T-helper 1 cell treated with Interleukin-12 subunit alpha and Interleukin-12 subunit beta and Interleukin-4 antibody, amounts not matched to agents 30 μg/mL and 1 μg/mL, for 36 hours (primary cell): ENCODE results near the gene PSME2.
"Not testable (repeated sequence)": the region's sequence is repeated elsewhere in the genome, so short reads cannot be mapped to it uniquely, and the experiment has no call there.

Source experiments
- H3K27ac Mint-ChIP-seq: one replicate; pipeline ENCODE4 v1.8.0; 2021; ENCODE audit warnings: mild to moderate bottlenecking, mixed read lengths
- H3K27me3 Mint-ChIP-seq: one replicate; pipeline ENCODE4 v1.8.0; 2021; ENCODE audit warnings: low read depth, mixed read lengths
- H3K36me3 Mint-ChIP-seq: one replicate; pipeline ENCODE4 v1.8.0; 2021; ENCODE audit warnings: low read depth, mixed read lengths
- H3K4me1 Mint-ChIP-seq: one replicate; pipeline ENCODE4 v1.8.0; 2021; ENCODE audit warnings: low read depth, mixed read lengths
- H3K4me3 Mint-ChIP-seq: one replicate; pipeline ENCODE4 v1.8.0; 2021; ENCODE audit warnings: mild to moderate bottlenecking, moderate library complexity, mixed read lengths
- H3K9me3 Mint-ChIP-seq: one replicate; pipeline ENCODE4 v1.8.0; 2021; ENCODE audit warnings: mixed read lengths

PSME2 gene

DNA sequence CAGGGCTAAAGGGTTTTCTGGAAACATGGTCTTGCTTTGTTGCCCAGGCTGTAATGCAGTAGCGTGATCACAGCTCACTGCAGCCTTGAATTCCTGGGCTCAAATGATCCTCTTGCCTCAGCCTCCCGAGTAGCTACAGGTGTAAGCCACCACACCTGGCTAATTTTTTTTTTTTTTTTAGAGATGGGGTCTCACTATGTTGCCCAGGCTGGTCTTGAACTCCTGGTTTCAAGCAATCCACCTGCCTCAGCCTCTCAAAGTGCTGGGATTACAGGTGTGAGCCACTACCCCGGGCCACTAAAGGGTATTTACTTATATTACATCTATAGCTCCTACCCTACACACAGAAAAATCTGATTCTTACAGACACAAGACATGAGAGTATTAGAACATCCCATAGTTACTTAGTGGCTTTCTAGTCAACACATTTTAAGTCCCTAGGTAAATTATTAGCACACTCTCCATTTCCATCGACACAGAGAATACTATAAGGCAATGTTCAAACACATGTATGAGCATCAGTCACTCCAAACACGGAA, 38.0 kb downstream of the PSME2 start:
- Mint-ChIP-seq H3K4me3 (peak overlapping the region; percentile 25), H3K9me3 (peaks cover 3% of the 10 kb centered on the region), H3K27ac (peak overlapping the region; percentile 96), H3K4me1 (peaks cover 29% of the 10 kb centered on the region), H3K36me3 (peaks cover 19% of the 10 kb centered on the region), H3K27me3 (no peaks in the 10 kb centered on the region)

DNA sequence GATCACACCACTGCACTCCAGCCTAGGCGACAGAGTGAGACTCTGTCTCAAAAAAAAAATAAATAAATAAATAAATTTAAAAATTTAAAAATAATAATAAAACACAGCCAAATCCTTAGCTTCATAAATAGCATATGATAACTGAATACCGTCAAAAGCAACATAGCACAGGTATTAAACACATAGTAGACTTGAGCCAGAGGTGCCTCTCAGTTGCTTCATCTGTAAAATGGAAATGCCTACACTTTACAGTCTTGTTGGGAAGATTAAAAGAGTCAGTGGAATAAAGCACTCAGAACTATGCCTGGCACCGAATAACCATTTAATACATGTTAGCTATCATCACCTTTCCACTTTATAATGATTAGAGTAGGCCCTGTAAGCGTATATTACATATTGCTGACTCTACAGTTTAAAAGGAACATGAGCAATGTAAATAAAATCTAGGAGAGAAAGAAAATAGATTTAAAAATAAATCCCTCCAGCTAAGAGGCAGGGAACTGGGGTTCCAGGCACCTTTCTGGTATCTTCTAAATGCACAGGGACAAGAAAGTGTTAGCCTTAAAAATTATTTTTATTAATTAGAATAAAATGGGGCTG, 39.6 kb downstream of the PSME2 start:
- H3K27ac Mint-ChIP-seq = no peak overlapping the region
- peaks cover 31% of the 10 kb centered on the region for H3K36me3 Mint-ChIP-seq
- H3K4me1 Mint-ChIP-seq = peaks cover 27% of the 10 kb centered on the region
- H3K4me3 Mint-ChIP-seq = no peak overlapping the region
- no peaks in the 10 kb centered on the region for H3K27me3 Mint-ChIP-seq
- H3K9me3 Mint-ChIP-seq = peaks cover 3% of the 10 kb centered on the region

DNA sequence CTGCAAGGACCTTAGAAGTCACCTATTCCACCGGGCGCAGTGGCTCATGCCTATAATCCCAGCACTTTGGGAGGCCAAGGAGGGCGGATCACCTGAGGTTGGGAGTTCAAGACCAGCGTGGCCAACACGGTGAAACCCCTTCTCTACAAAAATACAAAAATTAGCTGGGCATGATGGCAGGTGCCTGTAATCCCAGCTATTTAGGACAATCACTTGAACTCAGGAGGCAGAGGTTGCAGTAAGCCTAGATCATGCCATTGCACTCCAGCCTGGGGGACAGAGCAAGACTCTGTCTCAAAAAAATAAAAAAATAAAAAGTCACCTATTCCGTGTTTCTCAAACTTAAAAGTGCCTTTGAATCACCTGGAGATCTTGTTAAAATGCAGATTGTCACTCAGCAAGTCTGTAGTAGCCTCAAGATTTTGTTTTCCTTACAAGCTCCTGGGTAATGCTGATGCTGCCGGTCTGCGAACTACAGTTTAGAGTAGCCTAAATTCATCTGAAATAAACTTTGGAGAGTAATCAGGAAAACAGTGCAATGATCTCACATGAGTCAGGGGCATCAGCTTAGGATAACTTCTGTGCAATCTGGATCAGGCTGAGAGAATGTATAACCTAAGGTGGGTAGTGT, 40.7 kb downstream of the PSME2 start:
- Mint-ChIP-seq H3K36me3 (peaks cover 31% of the 10 kb centered on the region), H3K27ac (peak overlapping the region; percentile 55), H3K4me1 (peaks cover 23% of the 10 kb centered on the region)
- H3K4me3 Mint-ChIP-seq, H3K27me3 Mint-ChIP-seq, H3K9me3 Mint-ChIP-seq: not testable (repeated sequence)

DNA sequence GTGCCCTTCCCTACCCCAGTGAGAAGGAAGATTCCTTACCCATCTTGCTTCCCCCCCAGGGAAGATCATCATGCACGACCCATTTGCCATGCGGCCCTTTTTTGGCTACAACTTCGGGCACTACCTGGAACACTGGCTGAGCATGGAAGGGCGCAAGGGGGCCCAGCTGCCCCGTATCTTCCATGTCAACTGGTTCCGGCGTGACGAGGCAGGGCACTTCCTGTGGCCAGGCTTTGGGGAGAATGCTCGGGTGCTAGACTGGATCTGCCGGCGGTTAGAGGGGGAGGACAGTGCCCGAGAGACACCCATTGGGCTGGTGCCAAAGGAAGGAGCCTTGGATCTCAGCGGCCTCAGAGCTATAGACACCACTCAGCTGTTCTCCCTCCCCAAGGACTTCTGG, 43.0 kb downstream of the PSME2 start:
- H3K9me3 Mint-ChIP-seq = peaks cover 3% of the 10 kb centered on the region
- peaks cover 37% of the 10 kb centered on the region for H3K36me3 Mint-ChIP-seq
- peaks cover 14% of the 10 kb centered on the region for H3K4me1 Mint-ChIP-seq
- no peak overlapping the region for H3K4me3 Mint-ChIP-seq
- peak overlapping the region; percentile 29 for H3K27ac Mint-ChIP-seq
- H3K27me3 Mint-ChIP-seq = no peaks in the 10 kb centered on the region

DNA sequence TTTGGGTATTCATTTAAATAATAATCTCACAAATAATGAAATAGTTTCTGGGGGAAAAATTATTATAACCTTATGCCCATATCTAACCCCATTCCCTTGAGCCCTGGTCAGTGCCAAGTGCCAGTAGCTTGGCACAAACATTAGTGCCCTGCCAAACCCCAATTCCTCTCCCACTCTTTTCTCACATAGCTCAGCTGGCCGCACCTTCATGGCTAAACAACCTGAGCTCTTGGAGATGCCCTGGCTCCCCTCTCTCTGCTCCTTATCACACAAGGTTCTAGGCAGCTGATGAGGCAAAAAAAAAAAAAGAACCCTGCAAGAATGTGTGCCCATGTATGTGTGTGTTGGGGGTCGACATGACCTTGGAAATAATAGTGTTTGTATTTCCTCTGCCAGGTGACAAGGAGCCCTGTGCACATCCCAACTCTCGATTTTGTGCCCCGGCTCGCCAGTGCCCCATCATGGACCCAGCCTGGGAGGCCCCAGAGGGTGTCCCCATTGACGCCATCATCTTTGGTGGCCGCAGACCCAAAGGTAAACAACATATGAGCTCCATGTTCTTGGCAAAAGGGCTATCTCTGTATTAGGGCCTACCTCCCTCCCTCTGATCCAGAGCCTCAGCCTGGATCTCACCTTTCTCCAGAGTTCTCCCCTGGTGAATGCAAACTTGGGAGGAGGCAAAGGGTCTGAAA, 43.9 kb downstream of the PSME2 start:
- Mint-ChIP-seq H3K4me3 (no peak overlapping the region), H3K36me3 (peaks cover 40% of the 10 kb centered on the region), H3K27ac (no peak overlapping the region), H3K4me1 (peaks cover 11% of the 10 kb centered on the region), H3K27me3 (no peaks in the 10 kb centered on the region), H3K9me3 (peaks cover 3% of the 10 kb centered on the region)

DNA sequence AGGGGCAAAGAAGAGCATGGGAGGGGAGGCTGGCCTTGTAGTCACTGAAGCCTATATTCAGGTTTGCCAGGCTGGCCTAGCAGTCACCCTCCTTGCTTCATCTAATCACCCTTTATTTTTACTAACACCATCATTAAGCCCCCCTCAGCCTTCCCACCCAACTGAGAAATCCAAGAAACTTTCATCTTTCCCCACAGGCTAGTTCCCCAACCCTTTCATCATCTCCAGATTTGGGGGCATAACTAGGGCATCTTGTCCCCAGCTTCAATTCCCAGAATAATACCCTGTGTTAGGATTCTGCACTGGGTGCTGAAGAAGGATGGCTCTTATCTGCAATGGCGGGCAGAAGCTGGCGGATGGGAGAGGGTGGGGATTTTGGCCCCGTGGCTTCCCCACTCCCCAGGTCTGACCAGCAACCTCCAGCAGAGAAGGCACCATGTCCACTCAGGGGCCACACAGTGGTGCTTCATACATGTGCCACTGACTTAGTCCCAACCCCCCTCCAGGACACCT, 45.4 kb downstream of the PSME2 start:
- Mint-ChIP-seq H3K27me3 (no peaks in the 10 kb centered on the region), H3K4me3 (no peak overlapping the region), H3K27ac (no peak overlapping the region), H3K36me3 (peaks cover 43% of the 10 kb centered on the region), H3K9me3 (peaks cover 3% of the 10 kb centered on the region), H3K4me1 (peaks cover 13% of the 10 kb centered on the region)

DNA sequence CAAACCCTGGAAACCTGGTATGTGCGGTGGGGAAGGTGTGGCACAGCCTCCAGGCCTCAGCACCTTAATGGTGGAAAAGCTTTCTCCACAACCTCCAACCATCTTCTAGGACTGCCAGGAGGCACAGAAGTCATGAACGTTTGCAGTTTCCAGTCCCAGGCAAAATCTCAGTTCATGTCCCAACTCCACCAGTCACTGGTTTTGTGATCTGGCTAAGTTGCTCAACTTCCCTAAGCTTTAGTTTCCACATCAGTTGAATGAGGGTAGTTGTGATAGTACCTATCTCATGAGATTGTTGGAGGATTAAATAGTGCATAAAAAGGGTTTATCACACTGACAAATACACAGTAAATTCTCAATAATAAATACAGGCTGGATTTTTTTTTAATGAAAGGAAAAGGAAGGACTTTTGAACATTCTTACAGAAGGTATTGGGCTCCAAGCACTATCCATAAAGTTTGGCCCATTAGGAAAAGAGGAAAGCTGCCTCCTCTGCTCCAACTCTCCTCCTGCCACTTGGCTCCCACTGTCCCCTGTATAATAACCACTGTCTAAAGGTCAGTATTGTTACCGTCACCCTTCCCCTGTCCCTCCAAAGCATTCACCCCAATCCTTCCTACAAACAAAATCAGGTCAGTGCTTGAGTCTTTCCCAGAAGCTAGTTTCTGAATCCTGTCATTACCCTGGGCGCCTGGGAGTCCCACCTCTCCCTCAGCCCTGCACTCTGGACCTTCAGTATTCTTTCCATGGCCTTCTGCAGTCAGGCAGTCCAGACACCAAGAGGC, 46.0 kb downstream of the PSME2 start:
- Mint-ChIP-seq H3K27ac (no peak overlapping the region), H3K4me3 (no peak overlapping the region), H3K36me3 (peaks cover 46% of the 10 kb centered on the region), H3K4me1 (peaks cover 15% of the 10 kb centered on the region), H3K27me3 (no peaks in the 10 kb centered on the region), H3K9me3 (peaks cover 3% of the 10 kb centered on the region)

DNA sequence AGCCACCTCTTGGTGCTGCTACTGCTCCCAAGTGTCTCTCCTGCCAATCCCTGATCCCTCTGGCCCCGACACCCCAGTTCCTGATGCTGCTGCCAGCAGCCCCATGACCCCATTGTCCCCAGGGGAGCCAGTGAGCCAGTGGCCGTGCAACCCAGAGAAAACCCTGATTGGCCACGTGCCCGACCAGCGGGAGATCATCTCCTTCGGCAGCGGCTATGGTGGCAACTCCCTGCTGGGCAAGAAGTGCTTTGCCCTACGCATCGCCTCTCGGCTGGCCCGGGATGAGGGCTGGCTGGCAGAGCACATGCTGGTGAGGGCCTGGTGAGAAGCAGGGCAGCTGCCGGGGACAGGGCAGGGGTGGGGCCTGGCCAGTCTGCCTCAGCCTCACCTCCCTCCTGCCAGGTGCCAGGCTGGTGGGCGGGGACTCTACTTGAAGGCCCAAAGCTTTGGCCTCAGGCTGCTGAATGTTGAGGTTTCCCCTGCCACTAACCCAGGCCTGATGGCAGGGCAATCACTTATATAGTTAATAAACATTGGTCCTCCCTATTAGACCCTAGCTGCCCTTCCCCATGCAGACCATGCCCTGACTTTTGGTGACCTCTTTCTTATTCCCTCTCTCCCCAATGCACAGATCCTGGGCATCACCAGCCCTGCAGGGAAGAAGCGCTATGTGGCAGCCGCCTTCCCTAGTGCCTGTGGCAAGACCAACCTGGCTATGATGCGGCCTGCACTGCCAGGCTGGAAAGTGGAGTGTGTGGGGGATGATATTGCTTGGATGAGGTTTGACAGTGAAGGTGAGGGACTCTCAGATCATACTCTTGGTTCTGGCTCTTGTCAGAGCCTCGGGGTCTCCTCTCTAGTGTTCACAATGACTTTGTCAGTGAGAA, 47.2 kb downstream of the PSME2 start:
- H3K27me3 Mint-ChIP-seq = no peaks in the 10 kb centered on the region
- no peaks in the 10 kb centered on the region for H3K9me3 Mint-ChIP-seq
- no peak overlapping the region for H3K27ac Mint-ChIP-seq
- no peak overlapping the region for H3K4me3 Mint-ChIP-seq
- peaks cover 44% of the 10 kb centered on the region for H3K36me3 Mint-ChIP-seq
- H3K4me1 Mint-ChIP-seq = peaks cover 15% of the 10 kb centered on the region

DNA sequence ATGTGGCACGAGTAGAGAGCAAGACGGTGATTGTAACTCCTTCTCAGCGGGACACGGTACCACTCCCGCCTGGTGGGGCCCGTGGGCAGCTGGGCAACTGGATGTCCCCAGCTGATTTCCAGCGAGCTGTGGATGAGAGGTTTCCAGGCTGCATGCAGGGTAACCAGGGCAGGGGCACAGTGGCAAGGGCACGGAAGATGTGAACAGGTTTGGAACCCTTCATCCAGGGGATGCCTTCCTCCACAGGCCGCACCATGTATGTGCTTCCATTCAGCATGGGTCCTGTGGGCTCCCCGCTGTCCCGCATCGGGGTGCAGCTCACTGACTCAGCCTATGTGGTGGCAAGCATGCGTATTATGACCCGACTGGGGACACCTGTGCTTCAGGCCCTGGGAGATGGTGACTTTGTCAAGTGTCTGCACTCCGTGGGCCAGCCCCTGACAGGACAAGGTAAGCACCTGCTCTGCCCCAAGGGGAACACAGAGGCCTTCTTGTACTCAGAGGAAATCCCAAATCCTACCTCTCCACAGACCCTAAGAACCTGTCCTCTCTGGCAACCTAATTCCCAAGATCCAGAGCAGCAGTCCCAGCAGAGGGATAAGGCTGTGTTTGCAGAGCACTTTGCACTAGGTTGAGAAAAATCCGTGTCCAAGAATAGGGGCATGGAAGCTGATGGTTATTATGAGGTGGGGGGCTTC, 48.0 kb downstream of the PSME2 start:
- H3K36me3 Mint-ChIP-seq = peaks cover 36% of the 10 kb centered on the region
- H3K27ac Mint-ChIP-seq = no peak overlapping the region
- no peaks in the 10 kb centered on the region for H3K9me3 Mint-ChIP-seq
- H3K27me3 Mint-ChIP-seq = no peaks in the 10 kb centered on the region
- H3K4me1 Mint-ChIP-seq = peaks cover 18% of the 10 kb centered on the region
- no peak overlapping the region for H3K4me3 Mint-ChIP-seq

DNA sequence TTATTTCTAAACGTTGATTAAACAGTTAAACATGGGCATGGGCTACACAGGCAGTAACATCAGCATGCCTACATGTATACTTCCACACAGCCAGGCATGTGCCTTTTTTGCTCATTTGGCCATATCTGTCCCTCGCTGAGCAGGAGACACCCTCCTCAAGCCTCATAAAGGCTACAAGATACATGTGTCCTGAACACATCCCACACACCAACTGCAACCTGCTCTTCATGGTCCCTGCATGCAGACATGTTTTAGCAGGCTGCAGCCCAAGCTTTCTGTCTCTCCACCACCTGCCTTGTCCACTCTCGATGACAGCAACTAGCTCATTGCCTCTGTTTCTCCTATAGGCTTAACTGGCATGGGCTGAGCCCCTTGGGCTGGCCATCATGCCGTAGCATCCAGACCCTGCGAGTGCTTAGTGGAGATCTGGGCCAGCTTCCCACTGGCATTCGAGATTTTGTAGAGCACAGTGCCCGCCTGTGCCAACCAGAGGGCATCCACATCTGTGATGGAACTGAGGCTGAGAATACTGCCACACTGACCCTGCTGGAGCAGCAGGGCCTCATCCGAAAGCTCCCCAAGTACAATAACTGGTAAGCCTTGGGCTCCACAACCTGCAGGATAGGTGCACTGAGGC, 49.7 kb downstream of the PSME2 start:
- Mint-ChIP-seq H3K27ac (peak overlapping the region; percentile 65), H3K9me3 (no peaks in the 10 kb centered on the region), H3K4me3 (peak overlapping the region; percentile 62), H3K36me3 (peaks cover 24% of the 10 kb centered on the region), H3K27me3 (no peaks in the 10 kb centered on the region), H3K4me1 (peaks cover 18% of the 10 kb centered on the region)

DNA sequence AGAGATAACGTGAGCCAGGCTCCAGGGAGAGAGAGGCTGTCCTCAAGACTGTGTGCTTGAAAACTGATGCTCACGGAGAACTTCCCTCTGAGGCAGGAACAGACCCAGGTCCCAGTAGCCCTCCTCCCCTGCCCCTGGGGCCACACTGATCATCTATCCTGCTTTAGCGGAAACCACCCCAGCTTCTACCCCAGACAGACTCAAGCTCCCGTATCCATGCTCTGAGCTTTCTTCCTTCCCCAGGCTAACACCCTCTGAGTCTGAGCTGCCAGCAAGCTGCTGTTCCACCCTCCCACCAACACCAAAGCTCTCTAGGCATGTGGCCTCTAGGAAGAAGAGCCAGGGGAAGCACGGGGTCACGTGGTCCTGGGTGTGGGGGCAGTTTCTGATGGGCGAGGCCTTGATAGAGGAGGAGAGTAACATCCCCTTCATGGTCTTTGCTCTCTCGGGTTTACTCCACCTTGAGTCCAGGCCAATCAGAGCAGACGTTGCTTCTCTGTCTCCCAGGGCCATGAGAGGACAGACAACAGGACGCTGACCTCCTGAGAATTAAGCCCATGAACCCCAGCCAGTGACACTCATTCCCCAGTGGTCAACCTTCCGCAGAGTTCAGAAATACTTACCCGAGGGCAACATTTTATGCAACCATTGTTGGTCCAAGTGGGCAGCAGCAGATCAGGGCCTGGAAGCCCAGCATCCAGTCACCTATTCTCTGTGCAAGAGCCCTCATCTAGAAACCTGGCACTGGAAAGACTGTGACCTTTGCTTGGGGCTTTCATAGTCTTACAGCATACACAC, 50.9 kb downstream of the PSME2 start:
- Mint-ChIP-seq H3K4me1 (peaks cover 20% of the 10 kb centered on the region), H3K9me3 (no peaks in the 10 kb centered on the region), H3K36me3 (peaks cover 22% of the 10 kb centered on the region), H3K27me3 (no peaks in the 10 kb centered on the region), H3K4me3 (peak overlapping the region; percentile 99), H3K27ac (peak overlapping the region; percentile 97)

DNA sequence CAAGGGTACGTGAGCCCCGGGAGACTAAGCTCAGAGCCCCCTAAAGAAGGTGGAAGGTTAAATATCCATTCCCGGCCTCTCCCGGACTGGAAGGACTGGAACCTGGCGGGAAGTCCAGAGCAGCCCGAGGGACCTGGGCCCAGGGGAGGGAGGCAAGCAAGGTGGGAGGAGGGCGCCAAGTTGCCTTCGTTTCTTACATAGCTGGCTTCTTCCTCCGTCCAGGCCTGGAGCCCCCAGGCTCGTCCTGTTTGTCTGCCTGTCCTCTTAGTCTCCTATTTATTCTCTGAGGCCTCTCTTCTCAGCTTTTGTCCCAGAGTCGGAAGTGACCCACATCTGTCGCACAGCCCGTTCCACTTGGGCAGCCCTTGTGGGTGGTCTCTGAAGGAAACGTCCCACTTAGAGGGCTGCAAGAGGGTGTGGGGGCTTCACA, 51.6 kb downstream of the PSME2 start:
- H3K4me3 Mint-ChIP-seq = peak overlapping the region; percentile 99
- peaks cover 22% of the 10 kb centered on the region for H3K4me1 Mint-ChIP-seq
- no peaks in the 10 kb centered on the region for H3K9me3 Mint-ChIP-seq
- H3K27ac Mint-ChIP-seq = peak overlapping the region; percentile 97
- H3K27me3 Mint-ChIP-seq = no peaks in the 10 kb centered on the region
- H3K36me3 Mint-ChIP-seq = peaks cover 19% of the 10 kb centered on the region
